Cardiac fibroblast (primary cell): ENCODE results near the gene TMCC1.

Experiments
- DNase-seq, 2 donors: peaks; one replicate each; pipeline versions ENCODE4 v3.0.0 to v3.0.0-alpha.2; 2010; ENCODE audit warnings: low read depth in 2 of 2
- H3K4me3 ChIP-seq, 2 donors: replicated peaks in 1 of 2; 1 replicate in 1 of 2; 2 replicates in 1 of 2; pipeline ENCODE4 v1.5.1; 2011; ENCODE audit warnings: low read depth in 2 of 2, low read length in 2 of 2, mild to moderate bottlenecking in 2 of 2, moderate library complexity in 1 of 2
- CTCF ChIP-seq: IDR thresholded peaks from one replicate; pipeline ENCODE4 v1.5.1; 2011; ENCODE audit warnings: low read depth, mild to moderate bottlenecking, low read length, inconsistent platforms

The TMCC1 gene

GRCh38 chr3:129749692-129750091 lies 143.8 kb downstream of the TMCC1 start:
- DNase-seq = no peak
- TF ChIP-seq CTCF = no peak
- no peak overlapping the region for H3K4me3 ChIP-seq

GRCh38 chr3:129747992-129748391 lies 145.5 kb downstream of the TMCC1 start:
- TF ChIP-seq CTCF = no peak
- no peak overlapping the region for H3K4me3 ChIP-seq
- no peak for DNase-seq

- no peak for TF ChIP-seq CTCF
- no peak for DNase-seq
- H3K4me3 ChIP-seq = no peak overlapping the region
Observed at GRCh38 chr3:129747136-129747535, 146.4 kb downstream of the TMCC1 start.

- no peak overlapping the region for H3K4me3 ChIP-seq
- no peak for TF ChIP-seq CTCF
- no peak for DNase-seq
Observed at GRCh38 chr3:129746629-129747028, 146.9 kb downstream of the TMCC1 start.

GRCh38 chr3:129745253-129745652 lies 148.3 kb downstream of the TMCC1 start:
- TF ChIP-seq CTCF = no peak
- no peak overlapping the region for H3K4me3 ChIP-seq
- peak; percentile 16 to 72 for DNase-seq

GRCh38 chr3:129741794-129742193 lies 151.7 kb downstream of the TMCC1 start:
- DNase-seq = no peak
- no peak overlapping the region for H3K4me3 ChIP-seq
- no peak for TF ChIP-seq CTCF

GRCh38 chr3:129740090-129740489 lies 153.4 kb downstream of the TMCC1 start:
- no peak for TF ChIP-seq CTCF
- no peak overlapping the region for H3K4me3 ChIP-seq
- DNase-seq = no peak
